ENCODE measurements around the gene CKB.

The CKB gene

GRCh38 chr14:103488071-103488470 lies 34.6 kb downstream of the CKB start:
- DNase-seq (ENCODE audit: low read depth), result no peak

- no peak for DNase-seq (ENCODE audit: low read depth)
These were observed 37.1 kb downstream of the CKB start for GRCh38 chr14:103485504-103485903.

GRCh38 chr14:103483600-103483999 lies 39.0 kb downstream of the CKB start:
- no peak for DNase-seq (ENCODE audit: low read depth)

GRCh38 chr14:103480595-103480994 lies 42.0 kb downstream of the CKB start:
- DNase-seq (ENCODE audit: low read depth), result no peak

GRCh38 chr14:103476631-103477030 lies 46.0 kb downstream of the CKB start:
- no peak for DNase-seq (ENCODE audit: low read depth)

- no peak for DNase-seq (ENCODE audit: low read depth)
These were observed 46.6 kb downstream of the CKB start for GRCh38 chr14:103476065-103476464.

GRCh38 chr14:103474893-103475292 lies 47.7 kb downstream of the CKB start:
- DNase-seq (ENCODE audit: low read depth), result no peak

GRCh38 chr14:103472939-103473338 lies 49.7 kb downstream of the CKB start:
- DNase-seq (ENCODE audit: low read depth), result no peak

Measured in CMK (cell line).